H54 (cell line): ENCODE results near the gene APLP2.
"Not testable (repeated sequence)": the region's sequence is repeated elsewhere in the genome, so short reads cannot be mapped to it uniquely, and the experiment has no call there.

Experiments
- DNase-seq: peaks from one replicate; pipeline ENCODE4 v3.0.0; 2011; ENCODE audit warnings: low spot score, mixed read lengths; ENCODE audit not compliant: insufficient read length
- FAIRE-seq: peaks from 3 replicates; lab custom pipeline; 2011; peaks lifted over from hg19 to GRCh38; lab: Jason Lieb, UNC
- POLR2A ChIP-seq: IDR thresholded peaks from 2 replicates; pipeline ENCODE4 v1.6.1; 2011; ENCODE audit warnings: low read depth, mild to moderate bottlenecking, low read length

The APLP2 gene

GRCh38 chr11:130070109-130070845 is 583 bp downstream of the APLP2 start:
- TF ChIP-seq POLR2A = no peak
- no peak for DNase-seq
- FAIRE-seq = no peak

DNA sequence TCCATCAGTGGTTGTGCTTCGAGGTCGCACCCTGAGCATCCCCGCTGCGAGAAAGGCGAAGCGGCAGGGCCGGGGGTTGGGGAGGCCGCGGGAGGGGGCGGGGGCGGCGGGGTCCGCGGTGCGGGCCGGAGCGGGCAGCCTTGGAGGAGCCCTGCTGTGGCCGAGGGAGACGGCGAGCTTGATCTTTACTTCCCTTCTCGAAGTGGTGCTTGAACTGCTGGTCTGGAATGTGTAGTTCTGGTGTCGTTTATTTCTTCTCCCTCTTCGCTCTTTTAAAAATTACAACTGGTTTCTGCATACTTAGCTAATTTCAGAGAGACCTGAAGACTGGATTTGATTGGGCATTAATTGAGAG is 1.1 kb downstream of the APLP2 start:
- DNase-seq = no peak
- FAIRE-seq = no peak
- TF ChIP-seq POLR2A = no peak

DNA sequence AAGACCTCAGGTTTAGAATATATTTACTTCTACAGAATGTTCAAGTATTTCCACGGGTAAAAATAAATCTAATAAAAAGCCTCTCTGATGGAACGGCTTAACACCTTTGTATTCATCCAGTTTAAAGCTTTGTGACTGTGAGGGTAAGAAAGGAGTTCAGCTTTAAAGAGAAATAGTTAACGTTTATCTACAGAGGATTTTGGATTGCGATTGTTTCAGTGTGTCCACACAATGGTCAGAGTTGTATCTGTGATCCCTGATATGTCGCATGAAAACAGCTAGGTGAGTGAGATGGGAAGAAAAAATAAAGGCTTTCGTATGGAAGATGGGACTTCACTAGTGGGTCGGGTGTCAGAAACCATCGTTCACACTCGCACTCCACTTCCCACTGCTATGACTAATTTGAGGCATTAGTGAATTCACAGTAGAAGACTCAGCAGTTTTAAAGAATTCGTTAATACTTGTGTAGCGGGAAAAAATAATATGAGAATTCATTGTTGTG is 1.6 kb downstream of the APLP2 start:
- DNase-seq (peak; percentile 28), FAIRE-seq (peak; percentile 79)
- no peak for TF ChIP-seq POLR2A

GRCh38 chr11:130074736-130075135 is 5.0 kb downstream of the APLP2 start:
- FAIRE-seq (no peak), DNase-seq (no peak)
- TF ChIP-seq POLR2A = no peak

GRCh38 chr11:130076778-130077481 is 7.2 kb downstream of the APLP2 start:
- TF ChIP-seq POLR2A = no peak
- FAIRE-seq = no peak
- DNase-seq = no peak

- no peak for FAIRE-seq
- no peak for TF ChIP-seq POLR2A
- no peak for DNase-seq
Observed at GRCh38 chr11:130077671-130078070, 8.0 kb downstream of the APLP2 start.

- DNase-seq (no peak), FAIRE-seq (no peak)
- TF ChIP-seq POLR2A = no peak
Observed at GRCh38 chr11:130078080-130078479, 8.4 kb downstream of the APLP2 start.

DNA sequence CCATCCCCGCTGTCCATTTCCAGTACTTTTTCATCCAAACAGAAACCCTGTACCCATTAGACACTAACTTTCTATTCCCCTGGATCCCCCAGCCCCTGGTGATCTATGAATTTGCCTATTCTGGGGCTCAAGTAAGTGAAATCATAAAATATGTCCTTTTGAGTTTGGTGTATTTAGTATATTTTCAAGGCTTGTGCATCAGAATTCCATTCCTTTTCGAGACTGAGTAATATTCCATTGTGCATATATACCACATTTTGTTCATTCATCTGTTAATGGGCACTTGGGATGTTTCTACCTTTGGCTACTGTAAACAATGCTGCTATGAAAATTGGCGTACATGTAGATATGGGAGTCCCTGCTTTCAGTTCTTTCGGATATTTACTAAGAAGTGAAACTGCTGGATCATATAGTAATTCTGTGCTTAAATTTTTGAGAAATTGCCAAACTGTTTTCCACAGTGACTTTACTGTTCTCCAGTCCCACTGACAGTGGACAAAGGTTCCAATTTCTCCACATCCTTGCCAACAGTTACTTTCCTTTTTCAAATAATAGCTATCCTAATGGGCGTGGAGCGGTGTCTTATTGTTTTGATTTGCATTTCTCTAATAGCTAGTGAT is 16.1 kb downstream of the APLP2 start:
- no peak for FAIRE-seq
- DNase-seq = no peak
- TF ChIP-seq POLR2A = no peak

DNA sequence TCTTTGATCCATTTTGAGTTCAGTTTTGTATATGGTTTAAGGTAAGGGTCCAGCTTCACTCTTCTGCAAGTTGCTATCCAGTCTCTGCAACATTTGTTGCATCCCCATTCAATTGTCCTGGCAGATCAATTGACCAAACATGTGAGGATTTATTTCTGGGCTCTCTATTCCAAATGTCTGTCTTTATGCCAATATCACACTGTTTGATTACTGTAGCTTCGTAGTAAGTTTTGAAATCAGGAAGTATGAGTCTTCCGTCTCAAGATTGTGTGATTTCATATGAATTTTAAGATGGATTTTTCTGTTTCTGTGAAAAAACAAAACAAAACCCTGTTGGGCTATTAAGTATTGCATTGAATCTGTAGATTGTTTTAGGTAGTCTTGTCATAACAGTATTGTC is 17.0 kb downstream of the APLP2 start:
- FAIRE-seq (no peak), DNase-seq (no peak)
- no peak for TF ChIP-seq POLR2A

DNA sequence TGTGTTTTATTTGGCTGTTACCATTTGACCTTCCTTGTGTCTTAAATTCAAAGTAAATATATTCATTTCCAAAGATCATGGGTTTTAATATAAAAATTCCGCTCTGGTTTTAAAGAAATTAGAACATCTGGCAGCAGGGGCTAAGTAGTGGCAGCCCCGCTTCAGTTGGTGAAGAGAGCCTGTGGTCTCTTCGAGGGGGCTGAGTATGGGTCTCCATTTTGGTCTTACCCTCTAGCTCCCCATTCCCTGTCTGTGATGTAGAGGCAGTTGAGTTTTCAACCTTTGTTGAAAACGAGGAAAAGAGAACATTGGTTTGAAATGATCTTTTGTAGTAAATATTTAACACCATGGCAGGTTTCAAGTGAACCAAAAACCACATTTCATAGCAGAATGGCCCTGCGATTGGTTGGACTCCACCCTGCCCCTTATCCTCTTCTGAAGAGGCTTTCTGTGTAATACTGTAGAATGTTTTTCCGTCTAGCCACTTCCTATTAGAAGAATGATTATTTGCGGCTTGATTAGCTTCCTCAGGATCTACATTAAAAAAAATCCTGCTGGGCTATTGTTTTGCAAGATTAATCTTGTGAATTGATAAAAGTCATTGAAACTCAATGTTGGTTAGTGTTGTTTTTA is 17.7 kb downstream of the APLP2 start:
- no peak for TF ChIP-seq POLR2A
- DNase-seq = no peak
- FAIRE-seq = no peak

- DNase-seq = no peak
- no peak for TF ChIP-seq POLR2A
- FAIRE-seq = no peak
Observed at GRCh38 chr11:130088217-130088616, 18.5 kb downstream of the APLP2 start.

- no peak for TF ChIP-seq POLR2A
- FAIRE-seq = no peak
- no peak for DNase-seq
Observed at GRCh38 chr11:130088919-130089673, 19.4 kb downstream of the APLP2 start.

DNA sequence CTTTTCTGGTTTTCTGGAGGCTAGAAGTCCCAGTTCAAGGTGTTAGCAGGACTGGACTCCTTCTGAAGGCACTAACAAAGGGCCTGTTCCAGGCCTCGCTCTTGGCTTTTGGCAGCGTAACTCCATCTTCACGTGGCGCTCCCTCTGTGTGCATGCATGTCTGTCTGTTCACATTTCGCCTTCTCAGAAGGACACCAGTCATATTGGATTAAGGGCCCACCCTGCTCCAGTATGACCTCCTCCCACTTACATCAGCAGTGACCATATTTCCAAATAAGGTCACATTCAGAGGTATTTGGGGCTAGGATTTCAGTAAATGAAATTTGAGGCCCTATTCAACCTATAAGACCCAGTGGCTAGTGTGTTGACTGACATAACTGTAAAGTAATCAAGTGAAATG is 20.0 kb downstream of the APLP2 start:
- no peak for DNase-seq
- no peak for FAIRE-seq
- TF ChIP-seq POLR2A = no peak

GRCh38 chr11:130090517-130090916 is 20.8 kb downstream of the APLP2 start:
- DNase-seq, FAIRE-seq: not testable (repeated sequence)

DNA sequence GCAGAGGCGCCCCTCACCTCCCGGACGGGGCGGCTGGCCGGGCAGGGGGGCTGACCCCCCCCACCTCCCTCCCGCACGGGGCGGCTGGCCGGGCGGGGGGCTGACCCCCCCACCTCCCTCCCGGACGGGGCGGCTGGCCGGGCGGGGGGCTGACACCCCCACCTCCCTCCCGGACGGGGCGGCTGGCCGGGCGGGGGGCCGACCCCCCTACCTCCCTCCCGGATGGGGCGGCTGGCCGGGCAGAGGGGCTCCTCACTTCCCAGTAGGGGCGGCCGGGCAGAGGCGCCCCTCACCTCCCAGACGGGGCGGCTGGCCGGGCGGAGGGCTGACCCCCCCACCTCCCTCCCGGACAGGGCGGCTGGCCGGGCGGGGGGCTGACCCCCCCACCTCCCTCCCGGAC is 21.5 kb downstream of the APLP2 start:
- DNase-seq, FAIRE-seq: not testable (repeated sequence)
